Endothelial cell of umbilical vein (primary cell): ENCODE measurements around the gene DNAH6. TPM values are rescaled to one million over a fixed set of nuclear protein-coding genes. Genes with fewer than 3 reads are reported as not detected.

Source experiments
- BruUV-seq: library from RNA; stranded (reverse); fragments of 400-500 nt; replicated peaks from 2 replicates; lab custom pipeline; 2021; lab: Mats Ljungman, UMichigan
- CTCF ChIA-PET: fragments of 300-600, 350-600 bp; sonication (Branson Sonifier 250); formaldehyde crosslinking; loops from one replicate; lab custom pipeline; 2021; ENCODE audit warnings: antibody characterized with exemption, inconsistent platforms; lab: Charles Lee
- POLR2A ChIA-PET: fragments of 300-600, 350-600 bp; sonication (Branson Sonifier 250); formaldehyde crosslinking; loops from one replicate; lab custom pipeline; 2021; ENCODE audit warnings: antibody characterized with exemption, inconsistent platforms; lab: Charles Lee
- DNase-seq: peaks from one replicate; pipeline ENCODE4 v3.0.0-alpha.2; 2011; ENCODE audit warnings: low read depth, low spot score
- FAIRE-seq: peaks from 2 replicates; lab custom pipeline; 2011; peaks lifted over from hg19 to GRCh38; lab: Jason Lieb, UNC
- H2AFZ ChIP-seq: 2 replicates; pipeline ENCODE4 v1.6.0; 2012; ENCODE audit warnings: low read depth, low read length, control low read depth, inconsistent platforms
- H3K27ac ChIP-seq: 2 replicates; pipeline ENCODE4 v1.5.1; 2011; ENCODE audit warnings: low read depth, mild to moderate bottlenecking, control low read depth, low read length, moderate library complexity; ENCODE audit not compliant: insufficient read depth
- H3K27me3 ChIP-seq, 2 experiments: 2 replicates each; pipeline versions ENCODE4 v1.6.0 to v1.6.1; 2011; ENCODE audit warnings: low read length in 2 of 2, mixed read lengths in 1 of 2; ENCODE audit not compliant: control insufficient read depth in 2 of 2, insufficient read depth in 2 of 2
- H3K36me3 ChIP-seq, 2 experiments: 2 replicates in 1 of 2; 3 replicates in 1 of 2; pipeline ENCODE4 v1.5.1; 2011; ENCODE audit warnings: low read length in 2 of 2, mild to moderate bottlenecking in 1 of 2, moderate library complexity in 1 of 2; ENCODE audit not compliant: control insufficient read depth in 2 of 2, insufficient read depth in 2 of 2; ENCODE audit errors: extremely low read depth in 1 of 2
- H3K4me1 ChIP-seq: 3 replicates; pipeline ENCODE4 v1.5.1; 2011; ENCODE audit warnings: mild to moderate bottlenecking, low read length; ENCODE audit not compliant: control insufficient read depth, insufficient read depth; ENCODE audit errors: extremely low read depth
- H3K4me2 ChIP-seq: 2 replicates; pipeline ENCODE4 v1.6.1; 2011; ENCODE audit warnings: low read length, control low read depth, mixed read lengths; ENCODE audit not compliant: insufficient read depth
- H3K4me3 ChIP-seq, 3 experiments: fragments of 200-600 bp in 1 of 3; sonication (generic), shearing (Covaris generic) in 1 of 3; replicated peaks in 1 of 3; 2 replicates each; pipeline ENCODE4 v1.5.1; 2011 to 2016; ENCODE audit warnings: control low read depth in 3 of 3, low read length in 3 of 3, mild to moderate bottlenecking in 2 of 3, inconsistent platforms in 1 of 3, low read depth in 1 of 3, moderate library complexity in 1 of 3; ENCODE audit not compliant: insufficient read depth in 1 of 3
- H3K79me2 ChIP-seq: 2 replicates; pipeline ENCODE4 v1.6.0; 2012; ENCODE audit warnings: low read length, inconsistent platforms; ENCODE audit not compliant: control insufficient read depth, insufficient read depth
- H3K9ac ChIP-seq: replicated peaks from 2 replicates; pipeline ENCODE3; 2011; ENCODE audit warnings: low read length, control low read depth; ENCODE audit not compliant: insufficient read depth; ENCODE audit errors: extremely low read depth
- H3K9me1 ChIP-seq: replicated peaks from 3 replicates; pipeline ENCODE4 v1.6.0; 2011; ENCODE audit warnings: mild to moderate bottlenecking, low read length; ENCODE audit not compliant: control insufficient read depth, insufficient read depth; ENCODE audit errors: extremely low read depth
- H3K9me3 ChIP-seq: replicated peaks from 2 replicates; pipeline ENCODE4 v1.5.1; 2012; ENCODE audit warnings: low read length, inconsistent platforms; ENCODE audit not compliant: control insufficient read depth, insufficient read depth
- H4K20me1 ChIP-seq: replicated peaks from 2 replicates; pipeline ENCODE3; 2011; ENCODE audit warnings: mild to moderate bottlenecking, low read length; ENCODE audit not compliant: control insufficient read depth, insufficient read depth; ENCODE audit errors: extremely low read depth
- EZH2 ChIP-seq: IDR thresholded peaks from 2 replicates; pipeline ENCODE4 v1.6.1; 2012; ENCODE audit warnings: borderline replicate concordance, low read depth, mild to moderate bottlenecking, moderate library complexity, low read length, inconsistent platforms; ENCODE audit not compliant: severe bottlenecking
- FOS ChIP-seq: IDR thresholded peaks from 2 replicates; pipeline ENCODE4 v1.6.1; 2011; ENCODE audit warnings: mild to moderate bottlenecking, low read length, moderate library complexity, borderline replicate concordance; ENCODE audit not compliant: insufficient read depth
- MYC ChIP-seq: IDR thresholded peaks from one replicate; pipeline ENCODE4 v1.6.1; 2011; ENCODE audit warnings: mild to moderate bottlenecking, low read depth, low read length
- POLR2A ChIP-seq: IDR thresholded peaks from 2 replicates; pipeline ENCODE4 v1.6.1; 2012; ENCODE audit warnings: low read depth, mild to moderate bottlenecking, control low read depth, low read length
- dilution Hi-C: fragments of 300-500 bp; cut with MboI; formaldehyde crosslinking; loops from one replicate; pipeline ENCODE4 v1.15.0; 2019; ENCODE audit warnings: low sequenced_read_pairs; ENCODE audit not compliant: extremely low pct_ligation_motif_present
- intact Hi-C: fragments of 100-400 bp; cut with micrococcal nuclease; formaldehyde crosslinking; loops from one replicate; pipeline ENCODE4 v1.10.0; 2022
- polyA plus RNA-seq, 4 experiments: library from polyadenylated mRNA; depleted of rRNA in 3 of 4; stranded (reverse) in 3 of 4; unstranded in 1 of 4; fragments of >200 nt; gene quantifications; 2 replicates each; pipeline versions ENCODE4 v1.2.1 to v1.2.3, GENCODE V29; 2011 to 2012; ENCODE audit warnings: missing spikeins in 1 of 4
- total RNA-seq: library from RNA; stranded (reverse); gene quantifications from 2 replicates; pipeline ENCODE4 v1.2.3, GENCODE V29; 2021
- TF ChIP-seq, protein P1 (sequence below), 2 donors: IDR thresholded peaks; 1 replicate in 1 of 2; 2 replicates in 1 of 2; pipeline ENCODE4 v1.5.1; 2011; ENCODE audit warnings: low read length in 2 of 2, mild to moderate bottlenecking in 2 of 2, moderate library complexity in 2 of 2, control low read depth in 1 of 2, inconsistent platforms in 1 of 2, low read depth in 1 of 2; ENCODE audit not compliant: insufficient read depth in 1 of 2; ENCODE audit errors: extremely low read depth in 1 of 2
- TF ChIP-seq, protein P2 (sequence below): IDR thresholded peaks from 2 replicates; pipeline ENCODE4 v1.6.1; 2011; ENCODE audit not compliant: insufficient read depth, insufficient read length

DNAH6 gene
- total and polyA plus RNA-seq, 2 donors (not counting 3 experiments of a cell fraction or from before 2014, with no cell fraction given), result 0.24 TPM; not detected in 1

DNA sequence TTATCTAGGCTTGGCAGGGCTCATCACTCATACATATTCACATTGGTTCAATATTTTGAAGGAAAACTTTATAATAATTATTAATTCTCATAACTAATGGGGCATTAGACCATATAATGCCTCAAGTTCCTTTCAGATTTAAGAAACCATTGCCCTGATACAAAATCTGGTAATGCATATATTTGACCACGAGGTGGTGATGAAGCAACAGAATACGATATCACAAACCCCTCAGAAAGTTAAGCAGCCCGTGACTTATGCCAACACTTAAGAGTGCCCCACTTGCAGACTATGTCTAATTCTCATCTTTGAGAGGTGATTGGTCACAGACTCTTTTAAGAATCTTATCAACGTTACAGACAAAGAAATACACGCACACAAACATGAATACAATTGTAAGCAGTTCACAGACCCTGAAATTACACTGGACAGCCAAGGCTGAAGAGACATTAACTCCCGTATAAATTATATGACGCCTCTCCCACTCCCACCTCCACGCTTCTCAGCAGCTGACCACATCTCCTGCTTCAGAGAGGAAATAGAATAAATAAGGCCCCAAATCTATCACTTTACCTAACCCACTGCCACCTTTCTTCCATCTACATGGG, 20.7 kb upstream of the DNAH6 start:
- no peak for TF ChIP-seq MYC
- TF ChIP-seq, protein P1, sequence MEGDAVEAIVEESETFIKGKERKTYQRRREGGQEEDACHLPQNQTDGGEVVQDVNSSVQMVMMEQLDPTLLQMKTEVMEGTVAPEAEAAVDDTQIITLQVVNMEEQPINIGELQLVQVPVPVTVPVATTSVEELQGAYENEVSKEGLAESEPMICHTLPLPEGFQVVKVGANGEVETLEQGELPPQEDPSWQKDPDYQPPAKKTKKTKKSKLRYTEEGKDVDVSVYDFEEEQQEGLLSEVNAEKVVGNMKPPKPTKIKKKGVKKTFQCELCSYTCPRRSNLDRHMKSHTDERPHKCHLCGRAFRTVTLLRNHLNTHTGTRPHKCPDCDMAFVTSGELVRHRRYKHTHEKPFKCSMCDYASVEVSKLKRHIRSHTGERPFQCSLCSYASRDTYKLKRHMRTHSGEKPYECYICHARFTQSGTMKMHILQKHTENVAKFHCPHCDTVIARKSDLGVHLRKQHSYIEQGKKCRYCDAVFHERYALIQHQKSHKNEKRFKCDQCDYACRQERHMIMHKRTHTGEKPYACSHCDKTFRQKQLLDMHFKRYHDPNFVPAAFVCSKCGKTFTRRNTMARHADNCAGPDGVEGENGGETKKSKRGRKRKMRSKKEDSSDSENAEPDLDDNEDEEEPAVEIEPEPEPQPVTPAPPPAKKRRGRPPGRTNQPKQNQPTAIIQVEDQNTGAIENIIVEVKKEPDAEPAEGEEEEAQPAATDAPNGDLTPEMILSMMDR (IDR thresholded peaks at IDR 0.05; ENCODE audit: extremely low read depth in 1 of 2, insufficient read depth in 1 of 2, low read depth in 1 of 2, low read length in 2 of 2), result peak; percentile 38 to 44
- Histone ChIP-seq H3K27ac (peak overlapping the region; percentile 99), H4K20me1 (no peaks in the 10 kb centered on the region), H3K79me2 (no peaks in the 10 kb centered on the region), H3K36me3 (no peaks in the 10 kb centered on the region), H3K27me3 (no peaks in the 10 kb centered on the region), H3K9me3 (no peaks in the 10 kb centered on the region), H3K4me3 (no peak overlapping the region), H3K4me1 (peaks cover 21% of the 10 kb centered on the region), H2AFZ (no peak overlapping the region), H3K9ac (no peak overlapping the region), H3K9me1 (no peaks in the 10 kb centered on the region), H3K4me2 (no peak overlapping the region)
- intact Hi-C loops, result loop anchor here (1.0 to 10.0 kb wide), 5 partner anchors 136 to 799 kb away; no protein-coding TSS in a partner anchor
- CTCF ChIA-PET, result interaction anchor here (1.0 to 2.7 kb wide), 2 partner anchors 386 to 431 kb away, joined by 3 to 13 read pairs; no protein-coding TSS in a partner anchor
- POLR2A ChIA-PET, result no interaction called here
- dilution Hi-C loops, result no loop called here
- DNase-seq (peak; percentile 80), FAIRE-seq (peak; percentile 50)
- BruUV-seq, result no TSS peak

DNA sequence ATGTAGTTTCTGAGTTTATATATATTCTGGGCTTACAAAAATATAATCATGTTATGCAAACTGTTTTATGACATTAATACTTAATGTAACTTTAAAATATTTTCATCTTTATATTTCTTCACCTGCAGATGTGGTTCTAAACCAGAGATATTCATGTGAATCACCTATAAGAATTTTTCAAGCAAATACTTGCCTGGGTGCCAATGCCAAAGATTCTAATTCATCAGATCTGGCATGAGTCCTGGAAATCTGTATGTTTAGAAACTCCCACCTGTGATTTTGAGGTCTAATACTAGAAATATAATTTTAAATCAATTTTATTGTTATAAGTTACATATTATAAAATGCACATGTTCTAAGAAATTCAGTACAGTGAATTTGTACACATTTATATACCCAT, 19.9 kb upstream of the DNAH6 start:
- no peak overlapping the region for H3K27ac ChIP-seq
- TF ChIP-seq, protein P2, sequence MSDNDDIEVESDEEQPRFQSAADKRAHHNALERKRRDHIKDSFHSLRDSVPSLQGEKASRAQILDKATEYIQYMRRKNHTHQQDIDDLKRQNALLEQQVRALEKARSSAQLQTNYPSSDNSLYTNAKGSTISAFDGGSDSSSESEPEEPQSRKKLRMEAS, result no peak
- no peak for TF ChIP-seq POLR2A
- TF ChIP-seq FOS, result no peak
- no peak for TF ChIP-seq EZH2
- H3K4me2 ChIP-seq, result no peak overlapping the region
- H3K79me2 ChIP-seq, result no peaks in the 10 kb centered on the region
- H3K9me1 ChIP-seq, result no peaks in the 10 kb centered on the region
- H3K4me3 ChIP-seq, result no peak overlapping the region
- no peak overlapping the region for H2AFZ ChIP-seq
- intact Hi-C loops (loop anchor here (5.0 to 10.0 kb wide), 2 partner anchors 371 to 798 kb away; no protein-coding TSS in a partner anchor), dilution Hi-C loops (no loop called here)
- peaks cover 21% of the 10 kb centered on the region for H3K4me1 ChIP-seq
- H4K20me1 ChIP-seq, result no peaks in the 10 kb centered on the region
- ChIA-PET CTCF (no interaction called here), POLR2A (no interaction called here)
- no peaks in the 10 kb centered on the region for H3K27me3 ChIP-seq
- H3K9me3 ChIP-seq, result no peaks in the 10 kb centered on the region
- H3K9ac ChIP-seq, result no peak overlapping the region
- H3K36me3 ChIP-seq, result no peaks in the 10 kb centered on the region
- DNase-seq (no peak), FAIRE-seq (no peak)
- BruUV-seq, result no TSS peak
